DOHH2 (cell line): ENCODE data around the gene LENG1.

ENCODE experiments used
- CTCF ChIP-seq: fragments of 200-600 bp; sonication (generic); IDR thresholded peaks from one replicate; pipeline ENCODE4 v1.5.1; 2014; ENCODE audit warnings: antibody characterized with exemption, mild to moderate bottlenecking, low read depth, low read length; ENCODE audit not compliant: poor library complexity, severe bottlenecking
- EZH2phosphoT487 ChIP-seq: fragments of 200-600 bp; sonication (generic); IDR thresholded peaks from 2 replicates; pipeline ENCODE4 v1.6.1; 2017; ENCODE audit warnings: borderline replicate concordance, mild to moderate bottlenecking, antibody characterized with exemption, low read length, moderate library complexity, mixed read lengths

GRCh38 chr19:54128796-54129616 lies 30.5 kb downstream of the LENG1 start:
- TF ChIP-seq CTCF, result no peak
- TF ChIP-seq EZH2phosphoT487, result no peak
